Measurements from ENCODE around the gene TRIM6. TPM values are rescaled to one million over a fixed set of nuclear protein-coding genes. Genes with fewer than 3 reads are reported as not detected.

The TRIM6 gene
- polyA plus RNA-seq, 3 donors: 0.11 to 0.44 (median 0.15) TPM

DNA sequence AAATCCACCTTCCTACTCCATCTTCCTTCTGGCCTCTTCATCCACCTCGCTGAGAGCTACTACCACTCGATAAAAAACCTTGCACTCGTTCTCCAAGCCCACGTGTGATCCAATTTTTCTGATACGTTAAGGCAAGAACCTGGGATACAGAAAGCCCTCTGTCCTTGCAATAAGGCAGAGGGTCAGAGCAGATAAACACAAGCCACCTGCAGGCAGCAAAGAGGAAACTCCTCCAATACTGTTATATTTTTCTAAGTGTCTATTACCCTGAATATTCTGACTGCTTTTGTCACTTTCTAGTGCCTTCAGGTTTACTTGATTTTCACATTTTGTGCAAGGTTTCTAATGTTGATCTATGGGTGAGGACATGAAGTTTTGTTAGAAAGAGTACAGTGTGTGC is 61.9 kb downstream of the TRIM6 start:
- peaks cover 3 to 8% (median 5%) of the 10 kb centered on the region in 7 donors for H3K9me3 Mint-ChIP-seq
- H3K36me3 Mint-ChIP-seq: peaks cover 18 to 24% of the 10 kb centered on the region in 2 donors
- H3K27ac Mint-ChIP-seq: no peak overlapping the region
- Histone ChIP-seq H3K27ac (ENCODE audit: low read depth in 1 of 2, low read length in 2 of 2) (no peak overlapping the region), H3K4me1 (ENCODE audit: control insufficient read depth in 1 of 2, insufficient read depth in 2 of 2, low read length in 2 of 2) (no peaks in the 10 kb centered on the region), H2AFZ (ENCODE audit: insufficient read depth, low read depth, low read length, poor library complexity, severe bottlenecking) (no peak overlapping the region), H3K4me3 (replicated peaks in 1 of 3; ENCODE audit: low read depth in 2 of 3, low read length in 3 of 3) (no peak overlapping the region), H3K79me2 (ENCODE audit: insufficient read depth, low read length) (no peaks in the 10 kb centered on the region), H3K9me3 (replicated peaks in 1 of 2; ENCODE audit: control insufficient read depth in 1 of 2, insufficient read depth in 1 of 2, low read length in 2 of 2) (no peaks in the 10 kb centered on the region), H3K4me2 (replicated peaks; ENCODE audit: extremely low read depth, low read length, poor library complexity, severe bottlenecking) (no peak overlapping the region), H3K9ac (ENCODE audit: insufficient read depth, low read length, poor library complexity, severe bottlenecking) (no peak overlapping the region), H3K36me3 (replicated peaks in 1 of 2; ENCODE audit: control insufficient read depth in 1 of 2, insufficient read depth in 2 of 2, low read length in 2 of 2) (peaks cover 3 to 17% of the 10 kb centered on the region in 2 donors), H3K27me3 (ENCODE audit: control insufficient read depth in 2 of 2, insufficient read depth in 2 of 2, low read length in 2 of 2) (no peaks in the 10 kb centered on the region), H4K20me1 (ENCODE audit: insufficient read depth, low read length) (no peaks in the 10 kb centered on the region)
- whole genome bisulfite sequencing (ENCODE audit: insufficient coverage): 100% methylated on average over 1 of the region's 5 CpGs
- intact Hi-C loops (cut with micrococcal nuclease): no loop called here
- no peaks in the 10 kb centered on the region for H3K4me1 Mint-ChIP-seq
- no peak for DNase-seq
- H3K4me3 Mint-ChIP-seq: no peak overlapping the region
- TF ChIP-seq, protein P1, sequence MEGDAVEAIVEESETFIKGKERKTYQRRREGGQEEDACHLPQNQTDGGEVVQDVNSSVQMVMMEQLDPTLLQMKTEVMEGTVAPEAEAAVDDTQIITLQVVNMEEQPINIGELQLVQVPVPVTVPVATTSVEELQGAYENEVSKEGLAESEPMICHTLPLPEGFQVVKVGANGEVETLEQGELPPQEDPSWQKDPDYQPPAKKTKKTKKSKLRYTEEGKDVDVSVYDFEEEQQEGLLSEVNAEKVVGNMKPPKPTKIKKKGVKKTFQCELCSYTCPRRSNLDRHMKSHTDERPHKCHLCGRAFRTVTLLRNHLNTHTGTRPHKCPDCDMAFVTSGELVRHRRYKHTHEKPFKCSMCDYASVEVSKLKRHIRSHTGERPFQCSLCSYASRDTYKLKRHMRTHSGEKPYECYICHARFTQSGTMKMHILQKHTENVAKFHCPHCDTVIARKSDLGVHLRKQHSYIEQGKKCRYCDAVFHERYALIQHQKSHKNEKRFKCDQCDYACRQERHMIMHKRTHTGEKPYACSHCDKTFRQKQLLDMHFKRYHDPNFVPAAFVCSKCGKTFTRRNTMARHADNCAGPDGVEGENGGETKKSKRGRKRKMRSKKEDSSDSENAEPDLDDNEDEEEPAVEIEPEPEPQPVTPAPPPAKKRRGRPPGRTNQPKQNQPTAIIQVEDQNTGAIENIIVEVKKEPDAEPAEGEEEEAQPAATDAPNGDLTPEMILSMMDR (IDR thresholded peaks at IDR 0.05): no peak
- peaks cover 0 to 2% (median 0%) of the 10 kb centered on the region in 3 donors for H3K27me3 Mint-ChIP-seq (ENCODE audit: low read depth in 3 of 3)

Other genes with a start within 250 kb of the TRIM6 start
- gene OR51B6, start 245.1 kb upstream of the TRIM6 start, polyA plus RNA-seq: not detected
- not detected for gene OR51M1, start 212.8 kb upstream of the TRIM6 start, polyA plus RNA-seq
- not detected for gene OR51Q1, start 174.5 kb upstream of the TRIM6 start, polyA plus RNA-seq
- not detected for gene OR51I1, start 155.1 kb upstream of the TRIM6 start, polyA plus RNA-seq
- not detected for gene OR51I2, start 147.3 kb upstream of the TRIM6 start, polyA plus RNA-seq
- gene OR52D1, start 108.0 kb upstream of the TRIM6 start, polyA plus RNA-seq: not detected
- not detected for gene UBQLN3, start 86.7 kb upstream of the TRIM6 start, polyA plus RNA-seq
- under 1 TPM in 1 of 3 donors, not detected in 2; 0.33 TPM for gene UBQLNL, start 79.9 kb upstream of the TRIM6 start, polyA plus RNA-seq
- not detected for gene OR52H1, start 48.1 kb upstream of the TRIM6 start, polyA plus RNA-seq
- not detected for gene OR52B6, start 15.8 kb upstream of the TRIM6 start, polyA plus RNA-seq
- 10 to 100 TPM; 21.9 to 25.7 (median 23.5) TPM for gene TRIM34, start 28.4 kb downstream of the TRIM6 start, polyA plus RNA-seq
- gene TRIM5, start 88.4 kb downstream of the TRIM6 start, polyA plus RNA-seq: 10 to 100 TPM in 2 of 3 donors, 1 to 10 TPM in 1; 9.4 to 14.4 (median 10.6) TPM
- 100 to 1,000 TPM; 122 to 277 (median 132) TPM for gene TRIM22, start 93.2 kb downstream of the TRIM6 start, polyA plus RNA-seq
- under 1 TPM in 1 of 3 donors, not detected in 2; 0.04 TPM for gene OR56B1, start 139.8 kb downstream of the TRIM6 start, polyA plus RNA-seq
- gene OR52N4, start 157.6 kb downstream of the TRIM6 start, polyA plus RNA-seq: under 1 TPM in 2 of 3 donors, not detected in 1; 0.24 to 0.31 TPM
- not detected for gene OR52N5, start 186.7 kb downstream of the TRIM6 start, polyA plus RNA-seq
- gene OR52N1, start 194.6 kb downstream of the TRIM6 start, polyA plus RNA-seq: not detected
- not detected for gene OR52N2, start 212.3 kb downstream of the TRIM6 start, polyA plus RNA-seq
- not detected for gene OR52E6, start 245.3 kb downstream of the TRIM6 start, polyA plus RNA-seq